OCI-M2 (cell line): Measurements from ENCODE around the gene DCLK1.

Experiments used
- DNase-seq: peaks from one replicate; lab custom pipeline; 2025; ENCODE audit not compliant: unreplicated experiment; lab: John Stamatoyannopoulos, UW

The DCLK1 gene

DNA sequence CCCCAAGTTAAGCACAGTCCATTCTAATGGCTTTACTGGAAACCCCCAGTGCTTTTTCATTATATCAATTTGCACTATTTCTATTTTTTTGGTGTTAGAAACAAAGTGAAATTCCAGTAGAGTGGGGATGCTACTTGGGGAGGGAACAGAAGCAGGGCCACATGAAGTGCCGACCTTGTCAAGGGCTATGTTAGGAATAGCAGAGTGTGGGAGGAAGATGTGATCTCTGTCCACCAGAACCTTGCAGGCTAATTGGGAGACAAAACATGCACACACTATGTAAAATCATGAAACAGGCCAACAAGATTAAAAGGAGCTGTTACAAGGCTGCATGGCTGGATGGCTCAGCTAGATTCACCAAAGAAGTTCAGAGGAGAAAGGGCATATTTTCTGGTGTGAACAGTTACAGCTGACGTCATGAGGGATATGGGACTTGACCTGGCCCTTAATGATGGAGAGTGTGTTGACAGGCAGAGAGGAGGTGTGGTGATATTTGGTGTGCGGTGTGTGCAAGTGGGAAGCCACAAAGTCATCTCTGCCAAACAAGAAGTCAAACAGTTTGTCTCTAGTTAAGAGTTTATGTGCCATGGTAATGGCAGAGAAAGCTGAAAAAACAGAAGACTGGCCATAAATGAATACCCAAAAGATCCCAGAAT, 336.3 kb downstream of the DCLK1 start:
- DNase-seq, result no peak

DNA sequence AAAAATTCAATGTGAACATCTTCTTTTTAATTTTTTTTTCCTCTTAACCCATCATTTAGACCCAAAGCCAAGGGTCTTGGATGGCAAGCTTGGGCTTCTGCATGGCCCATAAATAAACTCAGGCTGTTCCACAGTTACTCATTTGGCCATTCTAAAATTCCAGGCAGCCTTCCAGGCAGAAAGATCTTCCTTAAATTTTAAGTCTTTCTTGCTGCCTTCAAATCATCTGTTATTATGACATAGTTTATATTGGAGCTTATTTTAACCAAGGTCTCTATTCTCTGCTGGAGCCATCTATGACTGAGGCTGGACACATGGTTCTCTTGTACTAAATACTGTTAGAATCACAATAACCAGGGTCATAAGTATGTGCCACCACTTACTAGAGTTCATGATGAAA, 337.4 kb downstream of the DCLK1 start:
- no peak for DNase-seq

DNA sequence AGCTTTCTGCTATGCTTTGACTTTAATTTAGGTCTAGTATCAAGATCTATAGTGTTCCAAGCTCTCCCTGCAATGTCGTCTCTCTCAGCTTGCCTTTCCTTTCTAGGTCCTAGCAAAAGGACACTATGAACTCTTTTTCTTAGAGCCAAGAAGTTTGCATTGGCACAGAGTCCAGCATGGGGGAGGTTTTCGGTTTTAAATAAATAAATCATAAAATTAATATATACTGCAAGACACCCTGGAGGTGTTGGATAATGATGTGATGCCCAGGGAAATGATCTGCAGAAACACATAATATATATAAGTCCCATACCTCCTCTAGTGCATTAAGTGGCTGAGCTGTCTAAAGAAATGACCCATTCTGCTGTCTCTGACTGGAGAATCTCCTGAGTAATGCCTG, 338.3 kb downstream of the DCLK1 start:
- DNase-seq, result no peak

DNA sequence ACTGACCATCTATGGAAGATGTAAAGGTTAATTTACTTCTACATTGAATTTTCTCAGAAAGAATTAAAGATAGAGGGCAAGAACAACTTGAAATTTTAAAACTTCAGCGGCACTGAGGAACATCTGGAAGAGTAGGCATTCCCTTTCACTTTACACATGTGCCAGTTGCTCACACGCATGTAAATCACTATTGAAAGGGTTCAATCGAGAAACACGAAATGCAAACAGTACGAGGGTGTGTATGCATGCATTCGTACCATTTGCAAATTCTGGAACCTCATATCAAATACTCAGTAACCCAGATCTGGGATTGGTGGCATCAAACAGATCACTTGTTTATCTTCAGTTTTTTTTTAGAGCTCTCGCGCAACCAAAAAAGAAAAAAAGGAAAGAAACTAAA, 339.2 kb downstream of the DCLK1 start:
- DNase-seq, result no peak

DNA sequence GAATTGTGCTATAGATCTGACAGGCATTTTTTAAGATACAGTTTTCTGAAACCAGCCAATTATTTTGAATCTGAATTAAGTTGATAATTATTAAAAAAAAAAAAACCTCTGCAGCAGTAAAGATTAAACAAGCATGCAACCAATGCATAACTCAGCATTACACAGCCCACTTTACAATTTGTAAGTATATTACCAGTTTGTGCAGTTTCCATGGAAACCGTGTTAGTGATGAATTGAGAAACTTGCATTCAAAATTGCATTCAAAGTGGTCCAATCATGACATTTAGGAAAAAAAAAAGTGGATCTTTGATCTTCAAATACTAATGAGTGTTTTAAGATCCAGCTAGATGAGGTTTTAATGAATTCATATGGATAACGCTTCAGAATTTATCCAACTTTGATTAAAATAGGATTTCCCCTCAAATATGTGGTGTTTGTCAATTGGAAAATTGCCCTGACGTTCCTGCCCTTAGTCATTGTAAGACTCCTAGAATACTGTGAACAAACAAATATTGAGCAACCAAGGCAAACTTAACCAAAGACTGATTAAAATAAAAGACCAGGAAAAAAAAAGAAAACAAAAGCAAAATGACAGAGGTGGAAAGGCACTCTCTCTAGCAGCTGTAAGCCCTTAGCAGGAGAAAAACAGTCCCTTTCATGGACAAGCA, 339.9 kb downstream of the DCLK1 start:
- DNase-seq, result no peak

DNA sequence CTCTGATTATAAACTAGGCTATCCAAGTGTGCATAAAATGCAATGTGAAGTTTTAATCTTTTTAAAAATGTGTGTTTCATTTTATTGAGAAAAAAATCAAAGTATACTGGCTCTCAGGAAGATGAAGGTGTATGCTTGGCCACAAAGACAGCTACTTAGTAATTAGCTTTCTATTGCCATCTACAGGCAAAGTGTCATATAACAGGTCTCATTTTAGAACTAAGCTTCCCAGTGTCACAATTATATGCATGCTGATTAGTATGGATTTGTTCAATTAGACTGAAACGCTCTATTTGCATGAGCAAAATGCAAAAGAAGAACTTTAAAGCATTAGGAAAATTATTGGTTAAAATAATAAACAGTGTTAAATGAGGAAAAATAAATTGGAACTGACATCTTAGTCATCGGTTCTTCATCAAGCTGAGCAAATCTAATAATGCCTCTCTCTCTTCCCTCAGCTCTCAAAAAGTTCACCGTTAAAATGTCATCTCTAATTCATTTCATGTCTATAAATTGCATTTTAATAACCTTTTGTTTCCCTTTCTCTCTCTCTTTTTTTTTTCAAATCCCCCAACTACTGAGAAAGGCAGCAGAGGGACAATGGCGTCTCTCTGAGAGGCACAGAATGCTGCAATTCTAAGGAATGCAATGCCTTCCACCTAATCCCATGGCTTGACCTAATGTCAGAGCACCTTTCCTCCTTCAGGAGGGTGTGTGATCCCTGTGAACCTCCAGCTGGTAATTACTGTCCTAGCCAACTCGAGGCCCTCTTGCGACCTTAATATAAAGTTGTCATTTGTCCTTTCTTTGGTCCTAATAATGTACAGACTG, 341.6 kb downstream of the DCLK1 start:
- DNase-seq, result no peak

DNA sequence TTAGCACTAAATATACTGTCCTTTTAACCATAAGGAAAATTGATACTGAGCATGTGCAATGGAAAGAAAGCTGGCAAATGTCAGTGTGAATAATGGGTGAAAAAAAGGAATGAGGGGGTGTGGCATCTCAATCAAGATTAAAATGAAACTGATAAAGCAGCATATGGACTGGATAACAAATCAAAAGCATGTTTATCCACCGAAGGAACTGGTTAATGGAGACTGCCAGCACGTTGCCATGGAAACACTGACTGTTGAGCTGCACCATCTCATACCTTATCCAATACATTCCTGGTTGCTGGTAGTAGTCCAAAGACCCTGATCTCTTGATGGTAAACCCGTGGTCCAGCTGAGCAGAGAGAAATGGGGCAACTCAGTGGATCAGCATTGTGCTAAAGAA, 343.2 kb downstream of the DCLK1 start:
- DNase-seq, result no peak

DNA sequence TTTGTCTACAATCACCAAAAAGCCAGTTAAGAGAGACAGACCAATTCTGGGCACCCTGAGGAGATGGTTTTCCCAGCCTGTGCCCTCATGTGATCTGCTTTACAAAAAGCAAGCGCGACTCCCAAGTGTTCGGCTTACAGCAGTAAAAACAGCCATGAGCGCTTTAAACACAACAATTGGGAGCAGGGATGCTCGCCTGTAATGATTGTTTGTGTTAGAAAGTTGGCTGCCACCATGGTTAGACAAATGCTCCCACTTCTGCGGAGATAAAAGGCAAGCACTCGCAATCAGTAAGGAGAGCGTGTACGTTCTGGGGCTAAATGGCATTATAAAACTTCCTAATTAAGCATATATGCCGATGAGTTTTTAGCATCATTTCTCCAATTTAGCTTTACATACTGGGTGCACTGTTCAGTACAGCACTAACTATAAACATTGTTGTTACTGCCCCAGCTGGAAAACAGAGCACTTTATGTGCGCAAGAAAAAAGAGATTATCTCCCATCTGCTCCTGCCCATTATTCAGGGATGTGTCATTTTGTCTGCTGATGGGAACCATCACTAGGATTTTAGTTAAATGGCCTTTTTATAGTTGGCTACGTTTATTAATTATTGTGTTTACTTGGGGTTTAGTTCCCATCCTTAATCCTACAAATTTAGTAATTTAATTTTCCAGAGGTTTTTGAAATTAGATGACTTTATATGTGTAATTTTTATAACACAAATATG, 345.4 kb downstream of the DCLK1 start:
- DNase-seq, result no peak

DNA sequence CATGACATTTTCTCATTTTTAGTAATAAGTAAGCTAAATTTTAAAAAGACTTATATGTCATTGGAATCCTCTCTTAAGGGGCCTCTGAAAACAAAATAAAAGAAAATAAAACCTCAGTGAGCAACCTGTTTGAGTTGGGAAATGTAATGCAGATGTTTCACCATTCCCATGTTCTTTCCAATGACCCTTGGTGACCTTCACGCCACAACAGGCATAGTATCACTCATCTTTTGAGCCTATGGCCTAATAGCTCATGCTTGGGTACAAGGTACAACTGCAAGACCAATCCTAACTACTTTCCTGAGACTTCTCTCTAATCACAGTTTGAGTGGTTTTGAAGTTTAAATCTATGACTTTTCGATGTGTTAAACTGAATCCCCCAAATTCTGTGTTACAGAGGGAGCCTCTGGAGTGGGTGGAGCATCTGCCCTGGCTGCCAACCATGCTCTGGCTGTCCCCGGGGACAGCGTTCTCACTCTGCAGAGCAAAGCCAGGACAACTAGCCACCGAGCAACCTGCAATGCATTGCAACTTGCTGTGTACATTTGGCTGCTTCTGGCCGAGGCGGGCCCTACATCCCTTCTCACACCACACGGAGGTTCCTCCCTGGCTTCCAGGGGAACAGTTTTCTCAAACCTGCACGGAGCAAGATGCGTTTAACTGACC, 346.8 kb downstream of the DCLK1 start:
- no peak for DNase-seq

DNA sequence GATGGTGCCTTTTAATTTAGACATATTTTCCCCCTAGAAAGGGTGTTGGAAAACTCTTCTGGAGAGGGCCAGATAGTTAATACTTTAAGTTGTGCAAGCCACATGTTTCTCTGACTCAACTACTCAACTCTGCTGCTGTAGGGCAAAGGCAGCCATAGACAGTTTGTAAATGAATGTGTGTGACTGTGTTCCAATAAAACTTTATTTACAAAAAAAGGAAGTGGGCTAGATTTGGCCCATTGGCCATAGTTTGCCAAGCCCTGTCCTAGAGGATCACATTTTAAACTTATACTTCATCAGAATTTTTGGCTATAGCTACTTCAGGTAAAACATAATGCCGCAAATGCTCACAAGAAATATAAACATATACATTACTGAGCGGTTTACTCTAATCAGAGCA, 348.4 kb downstream of the DCLK1 start:
- no peak for DNase-seq

DNA sequence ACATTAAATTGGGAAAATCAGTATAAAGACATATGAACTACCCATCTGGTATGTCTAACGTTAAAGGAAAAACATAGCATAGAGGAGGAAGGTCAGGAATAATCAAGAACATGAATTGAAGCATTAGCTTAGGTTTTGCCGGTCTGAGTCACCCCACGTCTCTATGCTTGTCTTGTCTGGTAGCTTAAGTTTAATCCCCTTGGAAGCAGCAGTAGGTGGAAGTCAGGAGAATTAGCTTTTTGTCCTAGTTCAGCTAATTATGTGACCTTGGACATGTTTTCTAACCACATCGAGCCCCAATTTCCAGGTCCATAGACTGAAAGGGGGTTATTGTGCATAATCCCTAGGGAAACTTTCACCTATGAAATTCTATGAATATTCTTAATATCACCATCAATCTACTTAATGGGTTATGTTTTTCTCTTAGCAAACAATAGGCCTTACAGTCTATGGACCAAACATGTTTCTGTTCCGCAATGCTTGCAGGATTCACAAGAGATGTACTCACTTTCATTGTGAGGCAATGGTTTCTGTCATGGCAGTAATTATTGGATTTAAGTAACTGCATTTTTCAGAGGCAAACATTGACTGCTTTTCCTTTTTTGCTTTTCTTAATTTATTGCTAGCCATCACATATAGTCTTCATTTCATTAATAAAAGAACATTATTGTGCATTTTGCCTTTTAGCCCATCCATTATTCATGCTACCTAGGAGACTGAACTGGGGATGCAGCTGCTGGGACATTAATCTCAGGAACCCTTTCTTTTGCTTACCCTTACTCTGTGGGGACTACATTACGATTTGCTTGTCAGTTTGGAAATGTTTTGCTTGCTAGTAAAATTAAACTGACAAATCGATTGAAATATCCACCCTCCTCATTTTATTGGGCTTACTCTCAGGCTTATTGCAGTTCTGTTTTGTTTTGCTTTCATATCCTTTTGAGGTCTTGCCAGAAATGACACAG, 349.9 kb downstream of the DCLK1 start:
- no peak for DNase-seq

DNA sequence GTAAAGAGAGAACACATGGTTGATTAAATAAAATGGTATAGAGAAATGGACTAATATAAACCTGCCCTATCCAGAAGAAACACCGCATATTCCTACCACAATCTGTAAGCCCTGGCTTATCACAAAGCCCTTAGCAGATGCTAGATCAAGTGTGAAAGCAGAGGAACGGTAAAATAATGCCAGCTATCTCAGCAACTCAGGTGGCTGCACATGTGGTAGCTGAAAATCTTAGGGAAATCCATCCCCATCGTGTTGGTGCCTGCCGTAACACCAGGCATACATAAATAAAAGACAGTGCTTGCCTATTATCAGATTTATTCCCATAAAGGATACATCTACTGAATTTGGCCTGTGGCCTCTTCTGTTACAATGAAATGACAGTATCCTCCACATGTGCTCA, 350.6 kb downstream of the DCLK1 start:
- no peak for DNase-seq

DNA sequence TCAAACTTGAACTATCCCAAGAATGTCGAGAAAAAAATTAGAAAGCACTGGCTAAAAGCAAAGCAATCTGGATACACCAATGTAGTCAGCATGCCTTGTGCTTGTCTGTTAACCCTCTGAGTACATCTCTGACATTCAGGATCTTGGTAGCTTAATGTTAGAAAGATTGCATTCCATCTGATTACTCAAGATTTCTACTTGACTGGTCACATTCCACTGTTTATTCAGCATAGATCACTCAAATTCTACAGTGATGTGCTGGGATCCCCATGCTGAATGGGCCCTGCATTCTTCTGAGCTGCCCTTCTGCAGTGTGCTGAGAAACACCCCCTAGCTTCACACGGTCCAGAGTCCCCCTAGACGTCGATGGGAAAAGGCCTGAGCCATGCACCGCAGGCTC, 359.3 kb downstream of the DCLK1 start:
- DNase-seq, result no peak

DNA sequence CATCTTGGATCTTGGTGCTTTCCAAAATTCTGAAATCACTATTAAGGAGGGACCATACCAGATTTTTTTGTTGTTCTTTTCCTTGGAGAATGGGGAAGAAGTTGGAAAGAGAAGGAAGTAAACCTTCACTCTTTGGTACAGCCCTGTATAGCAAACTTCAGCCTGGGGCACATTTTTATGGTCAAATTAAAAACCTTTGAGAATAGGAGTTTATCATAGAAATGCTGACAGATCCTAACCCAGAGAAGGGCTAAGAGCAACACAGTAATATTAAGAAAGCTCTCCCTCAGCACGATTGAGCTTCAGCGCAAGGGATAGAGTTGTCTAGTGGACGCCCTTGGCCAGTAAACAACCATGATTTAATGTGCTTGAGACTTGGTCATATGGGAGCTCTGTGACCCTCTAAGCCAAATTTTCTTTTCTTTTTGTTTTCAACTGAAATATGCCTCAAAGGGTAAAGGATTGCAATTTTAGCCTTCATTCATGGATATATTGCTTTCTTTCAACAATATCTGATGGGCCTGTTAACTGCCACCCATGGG, 360.4 kb downstream of the DCLK1 start:
- DNase-seq, result no peak

DNA sequence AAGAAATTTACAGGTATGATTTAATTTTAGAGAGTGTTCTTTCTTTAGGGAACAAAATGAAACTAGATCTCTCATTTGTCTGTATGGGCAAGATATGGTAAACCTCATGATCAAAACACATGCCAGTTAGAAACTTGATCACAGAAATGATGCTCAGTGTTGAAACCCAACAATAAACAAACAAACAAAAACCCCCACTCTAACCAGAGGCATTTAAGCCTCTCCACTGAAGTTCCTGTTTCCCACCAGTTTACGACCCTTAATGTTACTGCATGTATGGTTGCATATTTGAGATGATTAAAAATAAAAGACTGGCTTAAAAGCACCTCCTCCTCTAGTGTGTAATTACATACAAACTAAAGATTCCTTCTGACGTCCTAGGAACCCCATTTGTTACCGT, 361.4 kb downstream of the DCLK1 start:
- DNase-seq, result no peak

DNA sequence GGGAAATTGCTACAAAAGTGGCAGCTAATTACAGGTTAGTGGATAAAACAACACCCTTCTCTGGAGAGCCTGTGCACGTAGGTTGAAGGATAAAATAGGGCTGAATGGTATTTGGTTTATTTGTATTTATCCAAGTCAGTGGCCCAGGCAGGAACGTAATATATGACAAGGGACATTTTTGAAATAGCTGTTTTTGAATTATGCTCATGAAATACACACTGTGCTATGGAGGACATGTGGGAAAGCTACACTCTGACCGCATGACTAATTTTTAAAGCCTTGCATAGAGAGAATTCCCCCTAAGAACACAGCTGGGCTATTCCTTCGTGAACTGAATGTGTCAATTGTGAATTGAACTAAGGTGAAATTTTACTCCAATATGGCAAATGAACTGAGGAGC, 362.6 kb downstream of the DCLK1 start:
- no peak for DNase-seq

DNA sequence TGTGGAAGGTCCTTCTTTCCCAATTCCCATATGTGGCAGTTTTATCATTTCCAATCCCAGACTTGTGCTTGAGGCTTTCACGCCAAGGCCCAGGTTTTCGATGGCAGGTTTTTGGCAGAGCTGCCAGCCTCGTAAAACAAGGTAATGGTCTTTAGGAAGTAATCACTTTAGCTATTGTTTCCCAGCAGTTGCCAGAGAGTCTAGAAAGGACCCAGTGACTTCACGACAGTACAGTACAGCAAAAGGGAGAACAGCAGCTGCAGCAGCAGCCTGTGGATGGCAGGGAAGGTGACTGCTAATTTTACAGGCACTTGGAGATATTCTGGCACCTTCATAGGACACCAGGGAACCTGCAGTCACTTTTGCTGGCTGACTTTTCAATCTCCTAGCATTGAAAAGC, 363.1 kb downstream of the DCLK1 start:
- DNase-seq, result no peak

DNA sequence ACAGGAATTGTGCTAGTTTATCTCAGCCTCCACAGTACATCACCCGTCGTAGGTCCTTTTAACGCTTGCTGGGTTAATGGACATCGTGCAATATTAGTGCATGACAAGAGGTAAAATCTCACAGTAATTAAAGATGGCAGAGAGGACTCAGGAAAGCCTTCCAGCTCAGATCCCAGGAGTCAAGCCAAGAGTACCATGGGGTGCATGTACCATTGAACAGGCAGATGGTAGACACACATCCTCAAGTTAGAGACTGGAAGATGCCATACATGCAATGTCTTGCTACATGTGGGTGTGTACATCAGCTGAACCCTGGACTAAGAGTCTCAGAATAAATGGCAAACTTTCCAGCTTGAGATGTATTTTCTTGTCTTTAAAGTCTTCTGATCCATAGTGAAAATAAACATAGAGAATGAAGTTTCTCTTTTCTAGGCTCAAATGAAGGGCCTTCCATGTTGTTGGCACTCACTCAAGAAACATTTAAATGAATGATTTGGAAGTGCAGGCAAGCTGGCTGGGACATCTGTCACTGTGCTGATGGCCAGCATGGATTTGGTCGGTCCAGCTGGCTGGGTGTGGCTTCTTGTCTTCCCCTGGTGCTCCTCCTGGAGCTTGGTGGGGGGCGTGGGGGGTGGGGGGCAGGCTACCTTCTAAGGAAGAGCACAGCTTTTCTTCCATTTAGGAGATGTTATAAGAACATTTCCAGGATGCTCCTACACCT, 363.8 kb downstream of the DCLK1 start:
- DNase-seq, result no peak

DNA sequence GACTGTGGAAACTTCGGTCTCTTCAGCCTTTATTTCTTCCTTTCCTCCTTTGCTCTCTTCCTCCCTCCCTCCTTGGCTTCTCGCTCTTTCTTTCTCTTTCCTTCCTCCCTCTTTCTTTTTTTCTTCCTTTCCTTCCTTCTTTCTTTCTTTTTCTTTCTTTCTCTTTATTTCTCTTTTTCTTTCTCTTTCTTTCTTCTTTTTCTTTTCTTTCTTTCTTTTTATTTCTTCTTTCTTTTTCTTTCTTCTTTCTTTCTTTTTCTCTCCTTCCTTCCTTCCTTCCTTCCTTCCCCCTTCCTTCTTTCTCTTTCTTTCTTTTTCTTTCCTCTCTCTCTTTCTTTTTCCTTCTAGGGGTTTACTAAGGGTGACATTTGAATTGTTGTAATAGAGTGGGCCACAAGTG, 364.5 kb downstream of the DCLK1 start:
- no peak for DNase-seq
